Neural cell (in vitro differentiated cells): Measurements from ENCODE around the gene LONRF2.

ENCODE experiments used
- TAF1 ChIP-seq: IDR thresholded peaks from 2 replicates; pipeline ENCODE4 v1.6.1; 2012; ENCODE audit warnings: low read depth
- TF ChIP-seq, protein P1 (sequence below): fragments of 450-650 bp; IDR thresholded peaks from 2 replicates; pipeline ENCODE4 v1.5.1; 2014; ENCODE audit warnings: antibody characterized with exemption, mild to moderate bottlenecking, moderate library complexity; ENCODE audit not compliant: poor library complexity, severe bottlenecking

DNA sequence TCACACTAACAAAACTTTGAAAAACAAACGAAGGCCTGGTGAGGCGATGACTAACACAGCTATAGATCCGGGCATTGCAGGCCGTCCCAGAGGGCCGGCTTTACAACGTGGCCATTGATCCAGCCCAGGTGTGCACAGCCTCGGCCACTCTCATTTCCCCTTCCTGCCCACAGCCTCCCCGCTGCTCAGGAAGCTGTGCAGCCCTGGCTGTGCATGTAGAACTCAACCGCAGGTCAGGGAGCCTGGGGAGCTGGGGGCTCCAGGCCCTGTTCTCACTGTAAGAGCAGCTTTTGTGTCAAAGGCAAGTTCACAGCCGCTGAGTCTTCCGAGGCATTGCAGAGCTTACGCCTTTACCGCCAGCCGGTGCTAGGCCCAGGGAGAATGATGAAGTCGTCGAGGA is 87.2 kb downstream of the LONRF2 start:
- TF ChIP-seq, protein P1, sequence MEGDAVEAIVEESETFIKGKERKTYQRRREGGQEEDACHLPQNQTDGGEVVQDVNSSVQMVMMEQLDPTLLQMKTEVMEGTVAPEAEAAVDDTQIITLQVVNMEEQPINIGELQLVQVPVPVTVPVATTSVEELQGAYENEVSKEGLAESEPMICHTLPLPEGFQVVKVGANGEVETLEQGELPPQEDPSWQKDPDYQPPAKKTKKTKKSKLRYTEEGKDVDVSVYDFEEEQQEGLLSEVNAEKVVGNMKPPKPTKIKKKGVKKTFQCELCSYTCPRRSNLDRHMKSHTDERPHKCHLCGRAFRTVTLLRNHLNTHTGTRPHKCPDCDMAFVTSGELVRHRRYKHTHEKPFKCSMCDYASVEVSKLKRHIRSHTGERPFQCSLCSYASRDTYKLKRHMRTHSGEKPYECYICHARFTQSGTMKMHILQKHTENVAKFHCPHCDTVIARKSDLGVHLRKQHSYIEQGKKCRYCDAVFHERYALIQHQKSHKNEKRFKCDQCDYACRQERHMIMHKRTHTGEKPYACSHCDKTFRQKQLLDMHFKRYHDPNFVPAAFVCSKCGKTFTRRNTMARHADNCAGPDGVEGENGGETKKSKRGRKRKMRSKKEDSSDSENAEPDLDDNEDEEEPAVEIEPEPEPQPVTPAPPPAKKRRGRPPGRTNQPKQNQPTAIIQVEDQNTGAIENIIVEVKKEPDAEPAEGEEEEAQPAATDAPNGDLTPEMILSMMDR, result no peak
- no peak for TF ChIP-seq TAF1
